ENCODE results near the gene NEURL2. TPM values are rescaled to one million over a fixed set of nuclear protein-coding genes. Genes with fewer than 3 reads are reported as not detected.

The NEURL2 gene
- total RNA-seq, 1 experiment from 2014 or later = 2.0 TPM

DNA sequence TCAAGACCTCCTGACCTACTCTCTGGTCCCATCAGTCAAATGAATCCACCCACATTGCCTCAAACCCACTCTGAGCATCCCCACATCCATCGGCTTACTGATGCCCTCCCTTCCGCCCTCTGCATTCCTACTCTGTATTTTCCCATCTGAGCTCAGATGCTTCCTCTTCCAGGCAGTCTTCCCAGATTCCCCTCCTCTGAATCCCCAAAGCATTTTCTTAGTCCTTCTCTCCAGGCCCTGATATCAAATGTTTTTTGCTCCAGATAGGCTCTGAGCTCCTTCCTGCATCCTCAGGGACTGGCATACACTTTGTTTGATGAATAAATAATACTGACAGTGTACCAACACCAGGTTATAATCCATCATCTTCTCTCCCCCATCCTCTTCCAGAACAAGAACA is 17.1 kb upstream of the NEURL2 start:
- Mint-ChIP-seq H3K4me1 (ENCODE audit: insufficient read depth, unreplicated experiment) (peaks cover 14% of the 10 kb centered on the region), H3K4me3 (ENCODE audit: unreplicated experiment) (no peak overlapping the region), H3K36me3 (ENCODE audit: insufficient read depth, unreplicated experiment) (no peaks in the 10 kb centered on the region), H3K9me3 (ENCODE audit: unreplicated experiment) (no peaks in the 10 kb centered on the region), H3K27me3 (ENCODE audit: insufficient read depth, unreplicated experiment) (no peaks in the 10 kb centered on the region), H3K27ac (ENCODE audit: low read depth, unreplicated experiment) (no peak overlapping the region)
- intact Hi-C loops (cut with micrococcal nuclease) = no loop called here
- CTCF ChIA-PET = interaction anchor here (0.9 to 1.6 kb wide), 4 partner anchors 20 to 79 kb away, joined by 3 to 7 read pairs (median 4); no protein-coding TSS in a partner anchor
- POLR2A ChIA-PET = interaction anchor here (0.7 to 1.0 kb wide), 2 partner anchors 21 to 1019 kb away, joined by 3 read pairs; no protein-coding TSS in a partner anchor
- TF ChIP-seq, protein P1, sequence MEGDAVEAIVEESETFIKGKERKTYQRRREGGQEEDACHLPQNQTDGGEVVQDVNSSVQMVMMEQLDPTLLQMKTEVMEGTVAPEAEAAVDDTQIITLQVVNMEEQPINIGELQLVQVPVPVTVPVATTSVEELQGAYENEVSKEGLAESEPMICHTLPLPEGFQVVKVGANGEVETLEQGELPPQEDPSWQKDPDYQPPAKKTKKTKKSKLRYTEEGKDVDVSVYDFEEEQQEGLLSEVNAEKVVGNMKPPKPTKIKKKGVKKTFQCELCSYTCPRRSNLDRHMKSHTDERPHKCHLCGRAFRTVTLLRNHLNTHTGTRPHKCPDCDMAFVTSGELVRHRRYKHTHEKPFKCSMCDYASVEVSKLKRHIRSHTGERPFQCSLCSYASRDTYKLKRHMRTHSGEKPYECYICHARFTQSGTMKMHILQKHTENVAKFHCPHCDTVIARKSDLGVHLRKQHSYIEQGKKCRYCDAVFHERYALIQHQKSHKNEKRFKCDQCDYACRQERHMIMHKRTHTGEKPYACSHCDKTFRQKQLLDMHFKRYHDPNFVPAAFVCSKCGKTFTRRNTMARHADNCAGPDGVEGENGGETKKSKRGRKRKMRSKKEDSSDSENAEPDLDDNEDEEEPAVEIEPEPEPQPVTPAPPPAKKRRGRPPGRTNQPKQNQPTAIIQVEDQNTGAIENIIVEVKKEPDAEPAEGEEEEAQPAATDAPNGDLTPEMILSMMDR (IDR thresholded peaks at IDR 0.05; ENCODE audit: unreplicated experiment) = no peak
- BruUV-seq (replicated peaks) = no TSS peak
- DNase-seq (ENCODE audit: unreplicated experiment) = no peak

DNA sequence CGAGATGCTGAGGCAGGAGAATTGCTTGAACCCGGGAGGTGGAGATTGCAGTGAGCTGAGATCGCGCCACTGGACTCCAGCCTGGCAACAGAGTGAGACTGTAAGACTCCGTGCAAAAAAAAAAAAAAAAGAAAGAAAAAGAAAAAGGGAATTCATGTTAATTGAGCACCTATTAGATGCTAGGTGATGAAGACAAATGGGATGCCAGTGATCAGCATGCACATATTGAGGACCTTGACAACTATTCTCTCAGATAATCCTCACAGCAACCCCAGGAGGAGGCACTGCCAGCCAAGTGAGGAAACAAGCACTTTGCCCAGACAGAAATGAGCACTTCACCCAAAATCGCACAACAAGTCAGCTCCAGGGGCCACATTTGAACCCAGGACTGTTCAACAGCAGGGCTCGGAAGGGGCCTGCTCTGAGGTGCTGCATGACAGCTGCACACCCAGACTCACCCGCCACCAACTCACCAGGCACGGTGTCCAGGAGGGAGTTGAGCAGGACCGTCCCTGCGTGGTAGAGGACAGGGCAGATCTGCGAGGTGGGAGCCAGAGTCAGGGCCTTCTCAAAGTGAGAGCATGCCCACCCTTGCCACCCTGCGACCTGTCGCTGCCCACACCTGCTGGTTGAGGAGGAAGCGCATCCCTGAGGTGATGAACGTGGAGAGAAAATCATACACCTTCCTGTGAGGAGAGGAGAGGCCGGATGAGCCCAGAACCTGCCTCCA is 16.4 kb upstream of the NEURL2 start:
- no peak overlapping the region for H3K27ac Mint-ChIP-seq (ENCODE audit: low read depth, unreplicated experiment)
- ChIA-PET CTCF (interaction anchor here (0.9 to 1.4 kb wide), 2 partner anchors 21 to 26 kb away, joined by 3 to 7 read pairs; no protein-coding TSS in a partner anchor), POLR2A (interaction anchor here (0.6 kb wide), 1 partner anchor 32 kb away, joined by 3 read pairs; no protein-coding TSS in a partner anchor)
- no TSS peak for BruUV-seq (replicated peaks)
- no peaks in the 10 kb centered on the region for H3K9me3 Mint-ChIP-seq (ENCODE audit: unreplicated experiment)
- no peak overlapping the region for H3K4me3 Mint-ChIP-seq (ENCODE audit: unreplicated experiment)
- H3K4me1 Mint-ChIP-seq (ENCODE audit: insufficient read depth, unreplicated experiment) = peaks cover 14% of the 10 kb centered on the region
- TF ChIP-seq, protein P1 (IDR thresholded peaks at IDR 0.05; ENCODE audit: unreplicated experiment) = no peak
- H3K36me3 Mint-ChIP-seq (ENCODE audit: insufficient read depth, unreplicated experiment) = no peaks in the 10 kb centered on the region
- H3K27me3 Mint-ChIP-seq (ENCODE audit: insufficient read depth, unreplicated experiment) = no peaks in the 10 kb centered on the region
- no peak for DNase-seq (ENCODE audit: unreplicated experiment)
- intact Hi-C loops (cut with micrococcal nuclease) = no loop called here

DNA sequence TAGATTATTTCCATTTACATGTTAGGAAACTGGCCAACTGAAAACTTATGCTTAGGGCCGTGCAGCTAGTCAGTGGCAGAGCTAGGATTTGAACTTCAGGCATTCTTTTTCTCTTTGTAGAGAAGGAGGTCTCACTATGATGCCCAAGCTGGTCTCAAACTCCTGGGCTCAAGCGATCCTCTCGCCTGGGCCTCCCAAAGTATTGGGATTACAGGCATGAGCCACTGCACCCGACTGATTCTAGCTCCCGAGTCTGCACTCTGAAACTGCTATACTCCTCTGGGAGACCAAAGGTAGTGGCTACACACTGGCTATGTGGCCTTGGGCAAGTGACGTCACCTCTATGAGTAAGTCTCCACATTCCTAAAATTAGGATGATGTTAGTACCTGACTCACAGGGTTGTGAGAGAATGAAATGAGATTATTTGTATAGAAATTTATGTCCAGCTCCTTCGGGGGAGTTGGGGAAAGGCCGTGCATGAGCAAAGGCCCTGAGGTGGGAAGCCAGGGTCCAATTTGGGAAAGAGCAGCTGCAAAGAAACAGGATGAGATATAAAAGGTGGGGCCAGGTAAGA is 14.6 kb upstream of the NEURL2 start:
- Mint-ChIP-seq H3K4me3 (ENCODE audit: unreplicated experiment) (peak overlapping the region; percentile 2), H3K9me3 (ENCODE audit: unreplicated experiment) (no peaks in the 10 kb centered on the region), H3K27me3 (ENCODE audit: insufficient read depth, unreplicated experiment) (no peaks in the 10 kb centered on the region), H3K36me3 (ENCODE audit: insufficient read depth, unreplicated experiment) (no peaks in the 10 kb centered on the region), H3K27ac (ENCODE audit: low read depth, unreplicated experiment) (peak overlapping the region; percentile 55), H3K4me1 (ENCODE audit: insufficient read depth, unreplicated experiment) (peaks cover 9% of the 10 kb centered on the region)
- peak; percentile 91 for DNase-seq (ENCODE audit: unreplicated experiment)
- intact Hi-C loops (cut with micrococcal nuclease) = no loop called here
- TF ChIP-seq, protein P1 (IDR thresholded peaks at IDR 0.05; ENCODE audit: unreplicated experiment) = no peak
- CTCF ChIA-PET = interaction anchor here (0.6 to 1.4 kb wide), 7 partner anchors 14 to 95 kb away, joined by 3 to 5 read pairs (median 4); partner anchors contain the start of gene CTSA
- BruUV-seq (replicated peaks) = no TSS peak
- POLR2A ChIA-PET = interaction anchor here (0.6 to 2.9 kb wide), 26 partner anchors 9 to 1189 kb away, joined by 3 to 49 read pairs (median 4); partner anchors contain the start of genes CTSA, NEURL2, PCIF1 and SNX21
